NCI-H345 treated with DMSO at 0.1 percent for 48 hours (cell line): Measurements from ENCODE around the gene IFT122.
"Not testable (repeated sequence)": the region's sequence is repeated elsewhere in the genome, so short reads cannot be mapped to it uniquely, and the experiment has no call there.

Experiments used
- DNase-seq: peaks from one replicate; lab custom pipeline; 2025; ENCODE audit not compliant: unreplicated experiment; lab: John Stamatoyannopoulos, UW

The IFT122 gene

GRCh38 chr3:129494499-129494898, 54.5 kb downstream of the IFT122 start:
- DNase-seq = not testable (repeated sequence)

GRCh38 chr3:129495006-129495639, 55.1 kb downstream of the IFT122 start:
- not testable (repeated sequence) for DNase-seq

GRCh38 chr3:129497876-129498275, 57.9 kb downstream of the IFT122 start:
- not testable (repeated sequence) for DNase-seq

GRCh38 chr3:129498603-129499488, 58.8 kb downstream of the IFT122 start:
- DNase-seq = not testable (repeated sequence)

- DNase-seq = not testable (repeated sequence)
Observed at GRCh38 chr3:129499604-129500333, 59.7 kb downstream of the IFT122 start.

GRCh38 chr3:129500334-129500658, 60.3 kb downstream of the IFT122 start:
- no peak for DNase-seq

GRCh38 chr3:129501630-129502029, 61.6 kb downstream of the IFT122 start:
- no peak for DNase-seq

GRCh38 chr3:129502641-129503408, 62.8 kb downstream of the IFT122 start:
- DNase-seq = no peak

- DNase-seq = no peak
Observed at GRCh38 chr3:129503471-129504291, 63.7 kb downstream of the IFT122 start.

- no peak for DNase-seq
Observed at GRCh38 chr3:129504471-129505100, 64.6 kb downstream of the IFT122 start.

- DNase-seq = no peak
Observed at GRCh38 chr3:129505341-129505740, 65.3 kb downstream of the IFT122 start.

- no peak for DNase-seq
Observed at GRCh38 chr3:129506231-129506742, 66.3 kb downstream of the IFT122 start.

GRCh38 chr3:129507181-129507831, 67.3 kb downstream of the IFT122 start:
- no peak for DNase-seq

- no peak for DNase-seq
Observed at GRCh38 chr3:129512595-129512994, 72.6 kb downstream of the IFT122 start.

- no peak for DNase-seq
Observed at GRCh38 chr3:129513705-129514104, 73.7 kb downstream of the IFT122 start.

- DNase-seq = no peak
Observed at GRCh38 chr3:129514110-129514509, 74.1 kb downstream of the IFT122 start.

- DNase-seq = no peak
Observed at GRCh38 chr3:129514563-129514962, 74.5 kb downstream of the IFT122 start.

- DNase-seq = not testable (repeated sequence)
Observed at GRCh38 chr3:129515108-129515820, 75.2 kb downstream of the IFT122 start.
